Panc1 (cell line): Measurements from ENCODE around the gene NECAB2. TPM values are rescaled to one million over a fixed set of nuclear protein-coding genes. Genes with fewer than 3 reads are reported as not detected.

Experiments
- ATAC-seq: fragments of 200-7000 bp; cut with Tn5 transposase; 2 replicates; pipeline ENCODE4 v1.9.1; 2020; ENCODE audit warnings: mild to moderate bottlenecking, moderate library complexity
- BruUV-seq: library from RNA; stranded (reverse); fragments of 400-500 nt; replicated peaks from 2 replicates; lab custom pipeline; 2021; lab: Mats Ljungman, UMichigan
- CTCF ChIA-PET: fragments of 300-600 bp; sonication (Branson Sonifier 250); formaldehyde crosslinking; loops from one replicate; lab custom pipeline; 2022; ENCODE audit warnings: antibody characterized with exemption; lab: Charles Lee
- POLR2A ChIA-PET: fragments of 300-600 bp; sonication (Branson Sonifier 250); formaldehyde crosslinking; loops from one replicate; lab custom pipeline; 2022; ENCODE audit warnings: antibody characterized with exemption; lab: Charles Lee
- DNase-seq: peaks from one replicate; pipeline ENCODE4 v3.0.0-alpha.2; 2010; ENCODE audit warnings: low read depth, low spot score
- H3K27ac ChIP-seq: 2 replicates; pipeline ENCODE4 v1.5.1; 2011; ENCODE audit warnings: mild to moderate bottlenecking, low read length, inconsistent platforms
- H3K27me3 ChIP-seq: fragments of 200-500 bp; sonication (Bioruptor generic); 2 replicates; pipeline ENCODE4 v1.6.0; 2014; ENCODE audit warnings: low read length, inconsistent platforms; ENCODE audit not compliant: control insufficient read depth, insufficient read depth
- H3K36me3 ChIP-seq: fragments of 200-500 bp; sonication (Bioruptor generic); 2 replicates; pipeline ENCODE4 v1.5.1; 2014; ENCODE audit warnings: inconsistent platforms, mild to moderate bottlenecking, low read length, moderate library complexity; ENCODE audit not compliant: control insufficient read depth, insufficient read depth
- H3K4me1 ChIP-seq: 2 replicates; pipeline ENCODE4 v1.5.1; 2011; ENCODE audit warnings: inconsistent platforms, mild to moderate bottlenecking, low read length, moderate library complexity; ENCODE audit not compliant: control insufficient read depth, insufficient read depth
- H3K4me3 ChIP-seq, 2 experiments: 2 replicates each; pipeline ENCODE4 v1.5.1; 2011 to 2012; ENCODE audit warnings: low read depth in 2 of 2, low read length in 2 of 2, mild to moderate bottlenecking in 2 of 2, inconsistent platforms in 1 of 2, moderate library complexity in 1 of 2
- H3K9me3 ChIP-seq: fragments of 200-500 bp; sonication (Bioruptor generic); 2 replicates; pipeline ENCODE4 v1.5.1; 2014; ENCODE audit warnings: low read depth, mild to moderate bottlenecking, inconsistent platforms, low read length, moderate library complexity; ENCODE audit not compliant: control insufficient read depth, insufficient read depth
- CTCF ChIP-seq: fragments of 450-650 bp; IDR thresholded peaks from 2 replicates; pipeline ENCODE4 v1.5.1; 2017; ENCODE audit warnings: mild to moderate bottlenecking
- POLR2AphosphoS5 ChIP-seq: IDR thresholded peaks from 2 replicates; pipeline ENCODE4 v1.6.1; 2012; ENCODE audit warnings: mild to moderate bottlenecking, low read depth, low read length, moderate library complexity
- REST ChIP-seq, 2 experiments: IDR thresholded peaks; 2 replicates each; pipeline ENCODE4 v1.6.1; 2011 to 2012; ENCODE audit warnings: low read depth in 2 of 2, control low read depth in 1 of 2, low read length in 1 of 2, mild to moderate bottlenecking in 1 of 2, moderate library complexity in 1 of 2; ENCODE audit not compliant: insufficient read depth in 1 of 2
- SIN3A ChIP-seq: IDR thresholded peaks from 2 replicates; pipeline ENCODE4 v1.6.1; 2012; ENCODE audit warnings: low read depth, mild to moderate bottlenecking, low read length, moderate library complexity, borderline replicate concordance; ENCODE audit not compliant: insufficient read depth
- TCF7L2 ChIP-seq: IDR thresholded peaks from 2 replicates; pipeline ENCODE4 v1.6.1; 2011; ENCODE audit warnings: mild to moderate bottlenecking, low read depth, low read length, inconsistent platforms
- in situ Hi-C: cut with HindIII; loops from 2 replicates; pipeline ENCODE4 v1.10.0; 2016; ENCODE audit warnings: low sequenced_read_pairs, low pct_unique_long_range_greater_than_20kb
- intact Hi-C: fragments of 100-400 bp; cut with micrococcal nuclease; formaldehyde crosslinking; loops from one replicate; pipeline ENCODE4 v1.10.0; 2022; ENCODE audit not compliant: unreplicated experiment
- total RNA-seq: library from RNA; stranded (reverse); gene quantifications from one replicate; pipeline ENCODE4 v1.2.1, GENCODE V29; 2021; ENCODE audit not compliant: unreplicated experiment

Gene NECAB2
- total RNA-seq, 1 experiment from 2014 or later = 0.33 TPM

- peak; percentile 80 for ATAC-seq
- Histone ChIP-seq H3K36me3 (no peaks in the 10 kb centered on the region), H3K4me1 (no peaks in the 10 kb centered on the region), H3K9me3 (no peaks in the 10 kb centered on the region), H3K27me3 (no peaks in the 10 kb centered on the region), H3K27ac (no peak overlapping the region), H3K4me3 (no peak overlapping the region)
- TF ChIP-seq TCF7L2 (no peak), CTCF (no peak), POLR2AphosphoS5 (no peak), SIN3A (no peak), REST (IDR thresholded peaks at IDR 0.05; ENCODE audit: insufficient read depth in 1 of 2, low read depth in 2 of 2, low read length in 1 of 2) (no peak)
- ChIA-PET POLR2A (interaction anchor here (0.6 to 0.7 kb wide), 2 partner anchors 14 to 31 kb away, joined by 3 to 6 read pairs; no protein-coding TSS in a partner anchor), CTCF (interaction anchor here (0.6 kb wide), 1 partner anchor 43 kb away, joined by 3 read pairs; no protein-coding TSS in a partner anchor)
- peak; percentile 10 for DNase-seq
- in situ Hi-C loops (no loop called here), intact Hi-C loops (no loop called here)
- BruUV-seq = no TSS peak
Measured at GRCh38 chr16:84013787-84014569, 45.9 kb downstream of the NECAB2 start.

GRCh38 chr16:84014570-84015327 lies 46.7 kb downstream of the NECAB2 start:
- H3K36me3 ChIP-seq = no peaks in the 10 kb centered on the region
- intact Hi-C loops (no loop called here), in situ Hi-C loops (no loop called here)
- CTCF ChIA-PET = interaction anchor here (0.6 kb wide), 1 partner anchor 44 kb away, joined by 3 read pairs; no protein-coding TSS in a partner anchor
- no peaks in the 10 kb centered on the region for H3K4me1 ChIP-seq
- POLR2A ChIA-PET = interaction anchor here (0.6 kb wide), 1 partner anchor 30 kb away, joined by 3 read pairs; no protein-coding TSS in a partner anchor
- ATAC-seq (no peak), DNase-seq (no peak)
- no peak for TF ChIP-seq REST (IDR thresholded peaks at IDR 0.05; ENCODE audit: insufficient read depth in 1 of 2, low read depth in 2 of 2, low read length in 1 of 2)
- TF ChIP-seq SIN3A = no peak
- TF ChIP-seq POLR2AphosphoS5 = no peak
- TF ChIP-seq TCF7L2 = no peak
- no peak for TF ChIP-seq CTCF
- H3K27ac ChIP-seq = no peak overlapping the region
- H3K9me3 ChIP-seq = no peaks in the 10 kb centered on the region
- no peak overlapping the region for H3K4me3 ChIP-seq
- no TSS peak for BruUV-seq
- no peaks in the 10 kb centered on the region for H3K27me3 ChIP-seq
